Eye (tissue), 1 donor: ENCODE results near the gene ADISSP.

Source experiments
- DNase-seq: peaks from one replicate; pipeline ENCODE4 v3.0.0-alpha.2; 2015

The ADISSP gene

DNA sequence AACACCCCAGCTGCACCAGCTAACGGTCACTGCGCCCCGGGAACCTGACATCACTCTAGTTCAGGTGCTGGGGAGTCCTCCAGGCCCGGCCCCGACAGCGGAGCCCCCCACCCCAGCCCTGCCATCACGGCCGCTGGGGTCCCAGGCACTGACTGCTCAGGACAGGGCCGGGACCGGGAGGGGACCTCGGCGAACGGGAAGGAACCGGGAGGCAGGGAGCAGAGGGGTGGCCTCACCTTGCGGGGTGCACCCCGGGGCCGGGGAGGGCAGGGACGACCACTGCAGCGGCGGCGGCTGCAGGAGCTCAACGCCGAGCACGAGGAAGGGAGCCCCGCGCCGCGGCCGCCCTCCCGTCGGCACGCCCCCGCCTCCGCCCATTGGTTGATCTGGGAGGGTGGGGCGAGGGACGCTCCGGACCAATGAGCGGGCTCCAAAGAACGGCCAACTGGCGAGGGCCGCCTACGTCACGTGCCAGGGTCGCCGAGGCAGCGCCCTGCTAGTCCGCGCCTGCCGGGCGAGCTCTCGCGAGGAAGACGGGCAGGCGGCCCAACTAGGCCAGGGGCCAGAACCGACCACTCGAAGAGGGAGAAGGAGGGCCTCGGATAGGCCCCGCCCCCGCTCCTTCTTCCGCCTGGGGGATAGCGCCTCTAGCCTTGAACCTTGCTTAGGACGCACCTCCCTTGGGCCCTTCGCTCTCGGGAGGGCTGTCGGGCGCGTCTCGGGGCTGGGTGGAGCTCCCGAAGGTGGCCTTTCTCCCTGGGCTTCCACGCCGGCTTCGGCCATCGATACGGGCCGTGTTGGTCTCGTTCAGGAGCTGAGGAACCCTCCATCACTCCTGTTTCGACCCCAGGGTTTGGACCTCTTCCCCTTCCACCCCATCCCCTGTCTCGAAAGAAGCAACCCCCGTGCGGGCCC lies at the start of gene ADISSP:
Gene ADISSP, minus strand, starts transcription at position 327 of the 915 bp plus-strand sequence. CDS start 7,653 bp downstream, outside the sequence.
- DNase-seq, result peak; percentile 98

DNA sequence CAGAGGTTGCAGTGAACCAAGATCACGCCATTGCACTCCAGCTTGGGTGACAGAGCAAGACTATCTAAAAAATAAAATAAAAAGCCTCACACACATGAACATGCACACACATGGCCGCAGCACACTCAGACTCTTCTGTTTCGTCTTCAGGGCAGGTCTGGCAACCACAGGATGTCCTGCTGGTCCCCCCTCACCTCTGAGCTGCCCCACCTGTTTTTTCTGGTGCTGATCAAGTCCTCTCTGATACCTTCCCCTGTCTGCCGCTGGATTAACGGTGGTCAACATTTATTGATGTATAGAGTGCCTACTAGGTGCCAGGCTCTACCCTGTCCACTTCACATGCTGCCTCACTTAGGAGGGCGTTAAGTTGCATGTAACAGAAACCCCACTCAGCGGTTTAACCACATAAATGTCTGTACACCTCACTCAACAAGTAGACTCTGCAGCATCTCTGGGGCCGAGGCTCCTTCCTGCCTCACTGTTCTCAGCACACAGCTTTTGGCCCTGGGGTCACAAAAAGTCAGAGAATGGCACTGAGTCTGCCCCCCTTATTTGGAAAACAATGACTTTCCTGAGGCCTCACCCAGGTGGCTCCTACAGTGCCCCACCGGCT lies 48.3 kb upstream of the ADISSP start:
- no peak for DNase-seq

DNA sequence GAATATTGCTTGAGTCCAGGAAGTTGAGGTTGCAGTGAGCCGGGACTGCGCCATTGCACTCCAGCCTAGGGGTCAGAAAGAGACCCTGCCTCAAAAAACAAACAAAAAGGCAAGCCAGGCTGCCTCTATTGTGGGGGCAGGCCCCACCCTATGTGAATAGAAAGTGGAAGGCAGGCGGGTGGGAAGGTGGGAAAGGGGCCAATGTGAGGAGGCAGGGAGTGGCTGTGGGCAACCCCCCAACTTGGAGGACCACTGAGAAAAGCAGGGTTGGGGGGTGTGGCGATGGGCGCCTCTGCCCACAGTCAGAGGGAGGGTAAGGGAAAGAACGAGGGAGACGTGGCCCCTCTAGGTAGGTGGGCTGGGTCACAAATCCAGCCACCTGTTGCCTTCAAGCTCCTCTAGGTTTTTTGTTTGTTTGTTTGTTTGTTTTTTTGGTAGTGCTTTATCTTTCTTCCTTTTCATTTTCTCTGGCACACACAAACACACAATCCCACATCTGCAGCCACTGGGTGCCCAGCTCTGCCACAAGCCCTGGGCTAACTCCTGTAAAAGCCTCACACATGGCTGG lies 47.5 kb upstream of the ADISSP start:
- no peak for DNase-seq

DNA sequence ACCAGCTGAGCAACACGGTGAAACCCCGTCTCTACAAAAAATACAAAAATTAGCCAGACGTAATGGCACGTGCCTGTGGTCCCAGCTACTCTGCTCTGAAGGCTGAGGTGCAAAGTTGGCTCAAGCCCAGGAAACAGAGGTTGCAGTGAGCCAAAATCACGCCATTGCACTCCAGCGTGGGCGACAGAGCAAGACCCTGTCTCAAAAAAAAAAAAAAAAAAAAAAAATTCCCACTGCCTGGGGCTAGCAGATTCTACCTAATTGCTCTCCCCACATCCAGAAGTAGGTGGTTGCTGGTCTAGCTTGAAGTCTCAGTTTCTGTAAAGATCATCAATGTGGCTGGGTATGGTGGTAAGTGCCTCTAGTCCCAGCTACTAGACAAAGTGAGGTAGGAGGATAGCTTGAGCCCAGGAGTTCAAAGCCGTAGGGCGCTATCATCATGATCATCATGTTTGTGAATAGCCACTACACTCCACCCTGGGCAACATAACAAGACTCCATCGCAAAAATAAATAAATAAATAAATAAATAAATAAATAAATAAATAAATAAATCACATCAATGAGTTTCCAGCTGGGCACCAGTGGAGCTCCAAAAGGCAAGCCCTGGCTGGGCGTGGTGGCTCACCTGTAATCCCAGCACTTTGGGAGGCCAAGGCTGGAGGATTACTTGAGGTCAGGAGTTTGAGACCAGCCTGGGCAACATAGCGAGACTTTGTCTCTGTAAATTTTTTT lies 46.5 kb upstream of the ADISSP start:
- DNase-seq, result no peak

DNA sequence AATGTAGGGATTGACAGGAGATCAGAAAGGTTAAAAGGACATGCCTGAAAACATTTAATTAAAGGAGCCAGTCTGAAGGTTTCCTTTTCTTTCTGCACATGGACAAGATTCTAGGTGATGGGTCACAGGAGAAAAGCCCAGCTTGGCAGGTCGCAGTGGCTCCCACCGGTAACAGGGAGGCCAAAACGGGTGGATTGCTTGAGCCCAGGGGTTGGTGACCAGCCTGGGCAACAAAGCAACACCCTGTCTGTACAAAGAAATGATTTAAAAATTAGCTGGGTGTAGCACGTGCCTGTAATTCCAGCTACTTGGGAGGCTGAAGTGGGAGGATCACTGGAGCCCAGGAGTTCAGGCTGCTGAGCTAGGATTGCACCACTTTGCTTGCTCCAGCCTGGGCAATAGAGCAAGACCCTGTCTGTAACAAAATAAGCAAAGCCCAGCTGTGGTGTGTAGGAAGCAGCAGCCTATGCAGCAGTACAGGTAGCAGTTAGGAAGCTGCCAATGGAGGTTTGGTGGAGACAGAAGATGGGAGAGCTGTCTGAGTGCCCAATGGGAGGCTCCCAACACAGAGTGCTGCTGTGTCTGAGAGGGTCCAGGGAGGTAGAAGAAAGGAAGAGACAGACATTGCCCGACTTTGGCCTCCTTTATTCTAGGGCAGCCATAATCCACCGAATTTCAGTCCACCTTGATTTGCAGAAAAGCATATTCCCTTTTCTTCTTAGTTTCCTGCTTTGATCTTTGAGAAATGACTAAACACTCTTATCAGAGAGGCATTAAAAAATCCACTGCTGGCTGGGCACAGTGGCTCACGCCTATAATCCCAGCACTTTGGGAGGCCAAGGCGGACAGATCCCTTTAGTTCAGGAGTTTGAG lies 45.7 kb upstream of the ADISSP start:
- DNase-seq, result no peak

DNA sequence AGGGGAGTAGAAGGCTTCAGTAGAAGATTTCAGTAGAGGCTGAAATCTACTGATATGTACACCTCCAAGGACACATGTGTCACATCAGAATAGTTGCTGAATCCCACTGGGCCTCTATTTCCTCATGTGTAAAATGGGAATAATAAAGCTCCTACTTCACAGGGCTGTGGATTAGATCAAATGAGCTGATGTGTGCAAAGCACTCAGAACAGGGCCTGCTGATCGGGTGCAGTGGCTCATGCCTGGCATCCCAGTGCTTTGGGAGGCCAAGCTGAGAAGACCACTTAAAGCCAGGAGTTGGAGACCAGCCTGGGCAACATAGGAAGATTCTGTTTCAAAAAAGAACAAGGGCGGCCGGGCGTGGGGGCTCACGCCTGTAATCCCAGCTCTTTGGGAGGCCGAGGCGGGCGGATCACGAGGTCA lies 44.7 kb upstream of the ADISSP start:
- no peak for DNase-seq

DNA sequence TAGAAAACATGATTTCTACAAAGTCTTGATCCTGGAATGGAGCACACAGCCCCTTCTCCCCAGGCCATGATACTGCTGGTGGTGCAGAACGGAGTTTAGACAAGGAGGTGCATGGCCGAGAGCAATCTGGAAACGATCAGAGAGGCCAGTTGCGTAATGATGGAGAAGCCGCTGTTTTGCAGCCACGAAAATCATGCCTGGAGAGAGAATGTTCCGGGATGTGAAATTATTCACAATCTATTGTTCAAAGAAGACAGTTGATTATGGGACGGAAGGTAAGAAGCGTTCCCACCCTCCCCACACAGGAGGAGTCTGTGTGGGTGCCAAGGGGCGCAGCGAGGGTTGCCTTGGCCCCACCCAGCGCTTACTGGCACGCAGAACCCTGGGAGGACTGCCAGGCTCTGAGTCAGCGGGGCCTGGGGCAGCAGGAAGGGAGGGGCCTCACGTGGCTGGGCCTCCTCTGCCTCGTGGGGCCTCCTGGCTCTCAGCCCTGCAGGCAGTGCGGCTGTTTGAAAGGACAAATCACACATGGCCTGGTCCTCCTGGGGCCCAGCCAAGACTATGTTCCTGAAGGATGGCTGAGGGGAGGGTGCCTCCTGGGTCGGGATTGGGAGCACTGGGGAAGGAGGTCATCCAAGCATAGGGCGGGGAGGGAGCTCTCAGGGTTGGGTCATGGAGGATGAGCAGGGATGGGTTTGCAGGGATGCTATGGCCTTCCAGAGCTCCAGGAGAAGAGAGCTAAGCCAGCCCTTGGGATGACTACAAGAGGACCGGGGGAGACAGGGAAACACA lies 44.1 kb upstream of the ADISSP start:
- DNase-seq, result peak; percentile 91

DNA sequence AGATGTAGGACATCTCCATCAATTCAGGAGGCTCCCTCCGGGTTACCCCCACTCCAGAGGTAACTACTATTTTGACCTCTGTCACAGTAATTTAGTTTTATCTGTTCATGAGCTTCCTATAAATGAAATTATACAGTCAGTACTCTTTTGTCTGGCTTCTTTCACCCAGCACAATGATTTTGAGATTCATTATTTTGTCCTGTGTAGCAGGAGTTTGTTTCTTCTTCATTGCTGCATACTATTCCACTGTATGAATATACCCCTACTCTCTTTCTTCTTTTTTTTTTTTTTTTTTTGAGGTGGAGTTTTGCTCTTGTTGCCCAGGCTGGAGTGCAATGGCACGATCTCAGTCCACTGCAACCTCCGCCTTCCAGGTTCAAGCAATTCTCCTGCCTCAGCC lies 41.0 kb upstream of the ADISSP start:
- no peak for DNase-seq

DNA sequence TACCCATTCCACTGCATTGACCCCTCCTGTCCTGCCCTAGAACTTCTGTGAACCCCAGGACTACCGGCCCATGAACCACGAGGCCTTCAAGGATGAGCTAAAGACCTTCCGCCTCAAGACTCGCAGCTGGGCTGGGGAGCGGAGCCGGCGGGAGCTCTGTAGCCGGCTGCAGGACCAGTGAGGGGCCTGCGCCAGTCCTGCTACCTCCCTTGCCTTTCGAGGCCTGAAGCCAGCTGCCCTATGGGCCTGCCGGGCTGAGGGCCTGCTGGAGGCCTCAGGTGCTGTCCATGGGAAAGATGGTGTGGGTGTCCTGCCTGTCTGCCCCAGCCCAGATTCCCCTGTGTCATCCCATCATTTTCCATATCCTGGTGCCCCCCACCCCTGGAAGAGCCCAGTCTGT lies 37.2 kb upstream of the ADISSP start:
- DNase-seq, result no peak

DNA sequence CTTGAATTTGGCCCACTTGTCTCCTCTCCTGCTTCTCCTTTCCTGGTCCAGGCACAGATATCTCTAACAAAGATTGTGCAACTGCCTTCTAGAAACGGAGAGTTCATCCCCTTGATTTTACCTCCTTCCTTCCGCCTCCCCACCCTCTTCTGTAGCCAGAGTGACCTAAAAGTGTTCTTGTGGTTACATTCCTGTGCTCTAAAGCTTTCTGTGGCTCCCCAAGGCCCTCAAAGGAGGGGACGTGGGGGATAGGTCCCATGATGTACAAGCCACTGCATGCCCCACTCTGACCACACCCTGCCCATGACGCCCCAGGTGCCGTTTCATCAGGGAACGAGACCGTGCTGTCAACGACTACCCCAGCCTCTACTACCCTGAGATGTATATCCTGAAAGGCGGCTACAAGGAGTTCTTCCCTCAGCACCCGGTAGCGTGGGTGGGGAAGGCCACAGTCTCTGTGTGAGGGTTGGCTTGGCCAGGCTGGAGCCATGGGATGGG lies 36.8 kb upstream of the ADISSP start:
- DNase-seq, result no peak

DNA sequence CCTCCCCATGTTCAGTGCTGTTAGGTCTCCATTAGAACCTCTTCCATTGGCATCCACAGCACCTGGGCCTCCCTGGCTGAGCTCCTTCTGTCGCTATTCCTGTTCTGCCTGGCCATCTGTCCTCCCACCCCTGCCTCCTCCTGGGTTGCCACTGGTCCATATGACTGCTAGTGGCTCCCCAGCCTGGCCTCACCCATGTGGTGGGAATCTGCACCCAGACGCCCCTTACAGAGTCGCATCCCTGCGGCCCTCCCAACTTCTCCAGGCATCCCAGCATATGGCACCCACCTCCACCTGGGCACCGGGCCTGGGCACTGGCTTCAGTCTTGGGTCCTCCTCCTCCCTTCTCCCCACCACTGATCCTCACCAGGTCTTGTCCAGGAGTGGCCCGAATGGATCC lies 36.3 kb upstream of the ADISSP start:
- DNase-seq, result no peak

DNA sequence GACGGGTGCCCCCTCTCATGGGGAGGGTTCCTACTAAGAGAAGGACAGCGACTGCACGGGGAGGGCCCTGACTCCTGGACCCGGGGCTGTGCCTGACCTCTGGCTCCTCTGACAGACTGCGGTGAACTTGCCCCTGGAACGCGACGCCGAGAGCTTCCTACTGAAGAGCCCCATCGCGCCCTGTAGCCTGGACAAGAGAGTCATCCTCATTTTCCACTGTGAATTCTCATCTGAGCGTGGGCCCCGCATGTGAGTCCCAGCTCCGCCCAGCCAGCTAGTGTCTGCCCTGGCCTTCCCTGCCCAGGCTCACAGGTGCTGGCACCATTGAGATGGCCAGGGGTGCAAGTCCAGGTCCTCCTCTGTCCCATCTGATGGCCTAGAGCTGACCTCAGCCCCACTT lies 35.7 kb upstream of the ADISSP start:
- no peak for DNase-seq

DNA sequence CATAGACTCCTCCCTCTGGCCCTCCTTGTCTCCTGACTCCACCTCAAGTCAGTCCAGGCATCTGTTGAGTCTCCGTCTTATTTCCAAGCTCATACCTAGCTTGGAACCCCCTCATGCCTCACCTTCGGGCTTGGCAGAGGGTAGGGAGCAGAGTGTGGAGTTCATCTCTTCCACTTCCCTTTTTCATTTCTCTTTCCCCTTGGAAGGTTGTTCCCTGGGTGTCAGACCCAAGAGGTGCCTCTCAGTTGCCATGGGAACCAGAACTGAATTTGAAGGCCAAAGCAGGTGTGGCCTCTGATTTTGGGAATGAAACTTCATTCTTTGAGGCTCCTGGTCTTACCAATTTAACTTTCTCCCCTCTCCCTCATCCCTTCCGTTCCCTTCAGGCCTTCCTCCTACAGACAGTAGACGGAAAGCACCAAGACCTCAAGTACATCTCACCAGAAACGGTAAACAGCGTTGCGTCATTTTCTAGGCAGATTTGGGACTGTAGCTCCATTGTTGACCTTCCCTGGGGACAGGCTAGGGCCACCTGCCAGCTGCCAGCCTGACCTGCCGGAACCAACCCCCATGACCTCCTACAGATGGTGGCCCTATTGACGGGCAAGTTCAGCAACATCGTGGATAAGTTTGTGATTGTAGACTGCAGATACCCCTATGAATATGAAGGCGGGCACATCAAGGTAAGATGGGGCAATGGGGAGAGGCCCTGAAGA lies 35.1 kb upstream of the ADISSP start:
- no peak for DNase-seq

DNA sequence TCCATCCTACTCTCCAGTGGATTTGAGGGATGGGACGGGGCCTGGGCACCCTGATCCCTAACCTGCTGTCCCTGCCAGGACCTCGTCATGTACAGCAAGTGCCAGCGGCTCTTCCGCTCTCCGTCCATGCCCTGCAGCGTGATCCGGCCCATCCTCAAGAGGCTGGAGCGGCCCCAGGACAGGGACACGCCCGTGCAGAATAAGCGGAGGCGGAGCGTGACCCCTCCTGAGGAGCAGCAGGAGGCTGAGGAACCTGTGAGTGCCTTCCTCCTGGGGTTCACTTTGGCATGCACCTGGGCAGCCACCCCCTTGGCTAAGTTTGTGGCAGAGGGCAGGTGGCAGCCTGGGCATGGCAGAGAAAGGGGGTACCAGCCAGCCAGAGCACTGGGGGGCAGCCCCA lies 34.3 kb upstream of the ADISSP start:
- DNase-seq, result no peak

DNA sequence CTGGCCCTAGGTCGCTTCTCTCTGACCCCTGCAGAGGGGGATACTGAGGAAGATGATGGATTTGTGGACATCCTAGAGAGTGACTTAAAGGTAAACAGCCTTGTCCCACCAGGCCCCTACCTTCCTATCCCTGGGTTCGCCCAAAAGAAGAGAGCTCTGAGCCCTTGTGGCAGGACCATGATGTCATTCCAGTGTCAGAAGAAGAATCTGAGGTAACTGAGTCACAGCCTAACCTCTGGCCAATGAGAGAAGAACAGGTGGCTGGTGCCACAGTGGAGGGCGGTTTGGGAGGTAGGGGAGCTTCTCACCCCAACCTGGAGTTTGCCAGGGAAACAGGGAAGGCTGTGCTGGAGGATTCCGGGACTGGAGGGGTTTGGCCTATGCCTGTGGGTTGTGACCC lies 33.7 kb upstream of the ADISSP start:
- DNase-seq, result no peak

DNA sequence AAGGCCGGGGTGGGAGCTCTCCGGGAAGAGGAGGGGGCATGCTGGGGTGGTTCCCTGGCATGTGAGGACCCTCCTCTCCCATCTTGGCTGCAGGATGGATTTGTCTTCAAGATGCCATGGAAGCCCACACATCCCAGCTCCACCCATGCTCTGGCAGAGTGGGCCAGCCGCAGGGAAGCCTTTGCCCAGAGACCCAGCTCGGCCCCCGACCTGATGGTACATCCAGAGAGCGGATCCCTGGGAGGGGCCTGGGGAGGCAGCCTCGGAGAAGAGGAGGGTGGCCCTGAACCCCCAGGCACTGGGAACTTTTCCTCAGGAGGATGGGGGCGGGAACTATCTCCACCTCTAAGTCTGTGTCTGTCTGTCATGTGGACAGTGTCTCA lies 33.3 kb upstream of the ADISSP start:
- DNase-seq, result no peak

DNA sequence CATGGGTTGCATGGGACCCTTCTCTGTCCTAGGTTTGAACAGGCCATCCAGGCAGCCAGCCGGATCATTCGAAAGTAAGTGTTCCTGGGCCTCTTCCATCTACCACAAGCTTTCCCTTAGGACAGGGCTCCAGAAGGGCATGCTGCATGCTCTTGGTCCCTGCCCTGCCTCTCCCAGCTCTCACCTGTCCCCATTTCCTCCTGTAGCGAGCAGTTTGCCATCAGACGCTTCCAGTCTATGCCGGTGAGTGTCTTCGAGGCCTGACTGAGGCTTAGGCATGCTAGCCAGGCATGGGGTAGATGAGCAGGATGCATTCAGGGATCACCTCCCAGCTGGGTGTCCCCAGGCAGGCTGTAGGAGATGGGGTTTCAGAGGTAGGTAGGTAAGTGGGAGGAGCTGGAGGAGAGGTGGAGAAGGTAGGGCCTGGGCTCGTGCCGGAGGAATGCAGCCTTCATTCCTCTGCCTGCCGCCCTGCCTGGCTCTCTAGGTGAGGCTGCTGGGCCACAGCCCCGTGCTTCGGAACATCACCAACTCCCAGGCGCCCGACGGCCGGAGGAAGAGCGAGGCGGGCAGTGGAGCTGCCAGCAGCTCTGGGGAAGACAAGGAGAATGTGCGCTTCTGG lies 32.8 kb upstream of the ADISSP start:
- no peak for DNase-seq

DNA sequence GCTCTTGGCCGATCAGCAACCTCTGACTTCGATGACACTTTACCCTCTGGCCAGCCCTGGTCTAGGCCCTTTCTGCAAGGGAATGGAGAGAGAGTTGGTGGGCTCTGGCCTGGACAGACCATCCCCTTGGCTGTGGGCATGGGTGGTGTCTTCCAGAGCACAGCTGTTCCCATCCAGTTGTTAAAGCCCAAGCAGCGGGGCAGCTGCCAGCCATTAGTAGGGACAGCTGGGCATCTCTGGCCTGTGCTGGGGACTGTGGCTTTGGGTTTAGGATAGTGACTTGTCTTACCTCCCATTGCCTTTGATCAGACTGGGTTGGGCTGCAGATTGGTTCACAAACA lies 31.3 kb upstream of the ADISSP start:
- DNase-seq, result no peak

DNA sequence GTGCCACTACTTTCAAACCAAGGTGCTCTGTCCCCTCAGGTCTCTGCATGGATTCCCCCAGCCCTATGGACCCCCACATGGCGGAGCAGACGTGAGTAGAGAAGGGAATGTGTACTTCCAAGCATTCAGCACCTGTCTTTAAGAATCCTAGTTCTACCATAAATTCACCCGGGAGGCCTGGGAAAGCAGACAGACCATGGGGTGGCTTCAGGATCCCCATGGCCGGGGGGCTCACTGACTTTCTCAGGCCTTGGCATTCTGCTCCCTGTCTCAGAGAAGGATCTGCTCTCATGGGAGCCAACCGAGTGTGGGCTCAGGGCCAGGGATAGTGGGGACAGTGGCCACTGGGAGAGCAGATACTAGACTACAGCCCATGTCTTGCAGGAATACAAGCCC lies 30.8 kb upstream of the ADISSP start:
- no peak for DNase-seq
